DMS53 (cell line): ENCODE data around the gene ZNHIT3.
A peak's percentile ranks its signal among the peaks of the same experiment; 100 is the strongest.

Experiments
- DNase-seq: peaks from one replicate; lab custom pipeline; 2025; lab: John Stamatoyannopoulos, UW

Gene ZNHIT3

DNA sequence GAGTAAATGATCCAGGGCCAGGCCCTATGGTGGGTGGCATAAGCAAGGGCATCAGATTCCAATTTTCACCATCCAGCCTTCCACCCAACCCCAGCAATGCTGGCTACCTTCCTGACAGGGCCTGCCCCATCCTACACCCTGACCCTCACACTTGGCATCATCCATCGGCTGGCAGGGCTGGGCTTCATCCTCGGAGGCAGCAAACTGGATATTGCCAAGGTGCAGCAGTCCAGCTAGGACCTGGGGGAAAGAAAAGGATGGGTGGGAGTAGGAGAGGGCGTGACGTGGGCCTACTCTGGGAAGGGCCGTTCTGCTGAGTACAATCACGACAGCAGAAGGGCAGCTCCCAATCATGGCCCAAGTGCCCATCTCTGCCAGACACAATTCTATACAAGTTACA is 24.7 kb downstream of the ZNHIT3 start:
- no peak for DNase-seq

DNA sequence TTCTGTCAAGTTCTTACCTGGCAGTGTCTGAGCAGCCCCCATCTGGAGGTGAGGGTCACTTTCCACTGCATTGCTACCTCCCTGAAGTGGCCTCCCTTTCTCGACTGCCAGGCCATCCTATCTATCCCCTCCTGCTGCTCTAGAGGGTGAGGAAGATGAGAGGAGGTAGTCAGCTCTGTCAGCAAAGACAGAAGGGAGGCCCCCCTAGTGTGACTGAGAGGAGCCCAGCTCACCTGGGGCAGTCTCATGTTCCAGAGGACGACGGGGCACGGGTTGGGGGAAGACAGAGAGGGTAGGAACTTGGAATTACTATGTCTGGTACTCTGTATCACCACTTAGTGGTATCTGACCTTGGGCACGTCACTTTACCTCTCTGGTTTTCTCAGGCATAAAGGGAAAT is 26.2 kb downstream of the ZNHIT3 start:
- no peak for DNase-seq

DNA sequence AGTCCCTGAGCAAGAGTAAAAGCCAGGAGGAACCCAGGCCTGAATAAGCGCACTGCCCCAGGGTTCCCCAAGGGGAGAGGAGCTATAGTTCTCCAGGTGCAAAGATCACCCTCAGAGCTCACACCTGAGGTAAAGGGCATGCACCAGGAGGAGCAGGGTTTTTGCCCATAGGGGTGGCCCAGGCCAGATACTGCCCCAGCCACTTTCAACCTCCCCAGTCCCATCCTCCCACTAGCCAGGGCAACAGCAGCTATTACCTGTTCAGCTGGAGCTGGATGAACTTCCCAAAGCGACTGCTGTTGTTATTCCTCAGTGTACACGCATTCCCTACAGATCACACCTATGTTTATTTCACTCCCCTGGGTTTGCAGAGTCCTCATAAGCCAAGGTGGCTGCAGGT is 28.4 kb downstream of the ZNHIT3 start:
- DNase-seq = no peak

DNA sequence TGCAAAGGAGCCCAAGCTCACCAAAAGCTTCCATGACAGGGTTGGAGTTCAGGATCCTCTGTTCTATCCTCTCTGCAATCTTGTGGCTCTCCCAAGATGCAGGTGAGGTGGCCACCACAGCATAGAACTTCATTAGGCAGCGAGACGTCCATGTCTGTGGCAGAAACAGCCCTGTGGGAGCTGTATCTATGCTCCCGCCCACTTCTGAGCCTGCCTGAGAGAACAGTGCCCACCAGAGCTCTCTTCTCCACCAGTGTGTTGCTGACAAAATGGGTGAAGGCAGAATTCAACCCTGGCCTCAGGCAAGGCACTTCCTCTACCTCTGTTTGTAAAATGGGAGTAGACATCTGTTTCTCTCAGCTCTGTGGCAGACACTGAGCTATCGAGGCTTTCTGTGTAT is 29.4 kb downstream of the ZNHIT3 start:
- no peak for DNase-seq

GRCh38 chr17:36523113-36523512 is 36.6 kb downstream of the ZNHIT3 start:
- DNase-seq = no peak

DNA sequence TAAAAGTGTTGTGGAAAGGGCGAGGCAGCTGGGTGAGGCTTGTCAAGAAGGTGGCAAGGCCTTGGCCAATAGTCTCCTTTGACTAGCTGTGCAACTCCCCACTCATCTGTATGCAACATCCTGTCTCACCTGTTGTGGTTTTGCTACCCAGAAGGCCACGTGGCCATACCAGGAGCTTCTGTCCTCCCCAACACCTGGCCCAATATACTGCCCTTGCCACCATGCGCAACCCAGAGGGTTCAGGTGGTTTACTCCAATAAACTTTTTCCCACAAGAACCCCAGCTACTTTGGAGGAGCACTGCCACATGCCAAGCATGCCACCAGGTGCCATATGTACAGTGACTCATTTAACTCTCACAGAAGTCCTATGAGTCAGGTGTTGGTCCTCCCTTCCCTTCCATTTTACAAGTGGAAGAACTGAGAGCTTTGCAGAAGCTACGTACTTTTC is 38.0 kb downstream of the ZNHIT3 start:
- DNase-seq = no peak

DNA sequence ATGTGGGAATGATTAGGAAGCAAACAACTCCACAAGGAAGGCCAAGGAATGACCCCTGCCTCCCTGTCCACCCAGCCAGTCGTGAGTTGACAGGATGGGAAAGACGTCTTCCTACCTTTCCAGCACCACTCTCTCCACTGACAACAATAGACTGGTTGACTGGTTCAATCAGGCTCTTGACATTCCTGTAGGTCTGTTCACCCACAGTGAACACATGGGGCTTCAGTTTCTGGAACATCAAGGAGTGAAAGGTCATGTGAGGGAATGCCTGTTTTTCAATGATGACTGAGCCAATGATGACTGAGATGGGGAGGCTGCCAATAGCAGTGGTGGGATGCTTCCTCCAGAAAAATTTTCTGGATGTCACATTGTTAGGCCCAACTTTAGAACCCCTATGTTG is 38.6 kb downstream of the ZNHIT3 start:
- no peak for DNase-seq

- no peak for DNase-seq
Observed at GRCh38 chr17:36525888-36526287, 39.4 kb downstream of the ZNHIT3 start.

GRCh38 chr17:36527621-36528250 is 41.3 kb downstream of the ZNHIT3 start:
- no peak for DNase-seq

DNA sequence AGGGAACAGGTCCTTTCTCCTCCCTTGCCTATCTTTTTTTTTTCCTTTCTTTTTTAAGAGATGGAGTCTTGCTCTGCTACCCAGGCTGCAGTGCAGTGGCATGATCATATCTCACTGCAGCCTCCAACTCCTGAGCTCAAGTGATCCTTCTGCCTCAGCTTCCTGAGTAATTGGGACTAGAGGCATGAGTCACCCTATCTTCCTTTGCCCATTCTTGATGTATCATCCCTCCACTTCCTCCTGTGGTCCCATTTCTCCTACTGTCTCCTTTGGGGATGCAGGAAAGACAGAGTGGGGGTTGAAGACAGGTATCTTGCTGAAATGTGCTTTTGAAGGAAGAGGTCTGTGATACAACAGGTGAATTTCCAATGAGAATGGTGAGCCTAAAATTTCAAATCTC is 42.6 kb downstream of the ZNHIT3 start:
- DNase-seq = peak; percentile 16

GRCh38 chr17:36532435-36532975 is 46.0 kb downstream of the ZNHIT3 start:
- DNase-seq = no peak

DNA sequence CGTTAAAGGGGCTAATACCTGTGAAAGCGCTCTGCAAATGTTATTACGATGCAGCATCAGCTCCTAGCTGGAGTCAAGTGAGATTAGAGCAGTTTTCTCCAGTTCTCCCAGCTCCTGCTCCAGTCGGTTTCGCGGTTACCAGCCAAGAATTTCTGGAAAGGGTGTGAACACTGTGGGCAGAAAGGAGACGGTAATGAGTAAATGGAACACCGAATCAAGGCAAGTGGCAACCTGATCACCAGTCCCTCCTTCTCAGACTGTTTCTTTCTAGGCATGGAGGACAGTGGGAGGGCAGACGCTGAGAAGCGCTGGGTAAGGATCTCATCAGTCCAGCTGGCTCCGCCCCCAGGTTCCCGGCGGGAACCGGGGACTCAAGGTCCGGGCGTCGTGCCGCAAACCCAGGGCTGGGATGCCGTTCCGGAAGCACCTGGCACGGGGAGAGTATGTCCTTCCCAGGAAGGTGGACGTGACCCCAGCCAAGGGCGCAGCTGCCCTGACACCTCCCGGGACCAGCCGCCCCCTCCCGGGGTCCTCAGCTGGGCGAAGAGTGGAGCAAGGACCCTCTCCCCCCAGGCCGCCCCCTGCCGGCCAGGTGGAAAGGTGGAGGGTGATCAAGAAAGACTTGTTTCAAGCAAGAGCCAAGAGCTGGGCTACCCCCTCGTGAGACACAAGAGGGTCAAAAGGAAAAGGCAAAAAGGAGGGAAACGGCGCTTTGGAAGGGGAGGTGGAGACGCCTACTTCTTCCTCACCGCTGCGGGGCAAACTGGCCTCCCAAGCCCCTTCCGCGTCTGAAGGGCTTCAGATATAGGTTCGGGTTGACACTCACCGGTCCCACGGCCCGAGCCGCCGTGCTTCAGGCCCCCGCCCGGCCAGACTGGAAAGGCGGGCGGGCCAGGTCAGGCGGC is 47.7 kb downstream of the ZNHIT3 start:
- DNase-seq = peak; percentile 88

- peak; percentile 94 for DNase-seq
Observed at GRCh38 chr17:36534840-36535668, 48.6 kb downstream of the ZNHIT3 start, which contains the start of the genes MYO19 and PIGW. Gene MYO19 (minus strand): TSS chr17:36534868. CDS start chr17:36532538, 2,330 bp downstream. Gene PIGW (plus strand): TSS chr17:36534987. CDS start chr17:36537102, 2,115 bp downstream.

GRCh38 chr17:36535669-36536081 is 49.2 kb downstream of the ZNHIT3 start:
- DNase-seq = no peak

- no peak for DNase-seq
Observed at GRCh38 chr17:36540696-36541095, 54.2 kb downstream of the ZNHIT3 start.

DNA sequence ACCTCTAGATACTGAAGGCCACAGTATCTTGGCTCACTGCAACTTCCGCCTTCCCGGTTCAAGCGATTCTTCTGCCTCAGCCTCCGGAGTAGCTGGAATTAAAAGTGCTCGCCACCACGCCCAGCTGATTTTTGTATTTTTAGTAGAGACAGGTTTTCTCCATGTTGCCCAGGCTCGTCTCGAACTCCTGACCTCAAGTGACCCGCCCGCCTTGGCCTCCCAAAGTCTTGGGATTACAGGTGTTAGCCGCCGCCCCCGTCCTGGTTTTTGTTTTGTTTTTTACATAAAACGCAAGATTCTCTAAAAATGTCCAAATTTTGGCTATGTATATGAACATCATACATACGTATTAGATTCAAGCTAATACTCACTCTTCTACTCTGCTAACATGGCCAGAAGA is 56.3 kb downstream of the ZNHIT3 start:
- DNase-seq = no peak

- DNase-seq = no peak
Observed at GRCh38 chr17:36544044-36544306, 57.5 kb downstream of the ZNHIT3 start.

DNA sequence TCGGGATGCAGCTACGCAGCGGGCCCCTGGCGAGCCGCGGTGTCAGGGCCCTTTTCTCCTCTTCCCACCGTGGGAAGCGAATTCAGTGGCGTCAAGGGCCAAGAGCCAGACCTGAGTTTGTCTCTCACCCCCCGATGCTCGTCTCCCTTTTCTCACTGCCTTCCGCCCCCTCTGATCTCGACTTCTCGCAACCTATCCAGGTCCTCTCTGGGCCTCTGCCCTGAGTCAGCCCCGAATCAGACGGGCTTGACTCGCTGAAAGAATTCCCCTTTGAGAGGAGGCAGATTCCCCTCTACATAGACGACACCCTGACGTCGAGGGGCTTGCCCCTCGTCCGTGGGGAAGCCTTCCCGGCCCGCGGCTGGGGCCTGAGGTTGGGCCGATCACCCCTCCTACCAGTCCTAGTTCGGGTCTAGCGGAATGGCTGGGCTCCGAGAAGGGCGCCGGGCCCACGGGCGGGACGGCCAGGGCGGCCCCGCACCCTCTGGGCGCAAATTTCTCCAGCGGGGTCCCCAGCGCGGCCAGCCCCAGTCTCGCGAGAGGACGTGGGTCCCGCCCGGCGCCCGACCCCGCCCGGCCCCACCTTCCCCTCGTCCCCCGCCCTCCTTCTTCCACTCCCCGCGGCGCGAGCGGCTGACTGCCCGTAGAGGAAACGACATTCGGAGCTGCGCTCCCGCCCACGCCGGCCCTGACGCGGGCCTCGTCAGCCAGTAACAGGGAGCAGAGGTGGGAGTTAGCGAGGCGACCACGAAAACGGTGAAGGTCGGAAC is 58.0 kb downstream of the ZNHIT3 start, which contains the start of gene GGNBP2:
GGNBP2 (plus strand) TSS at position 613 of the 770 bp plus-strand sequence. CDS start 806 bp downstream, outside the sequence.
- peak; percentile 94 for DNase-seq

DNA sequence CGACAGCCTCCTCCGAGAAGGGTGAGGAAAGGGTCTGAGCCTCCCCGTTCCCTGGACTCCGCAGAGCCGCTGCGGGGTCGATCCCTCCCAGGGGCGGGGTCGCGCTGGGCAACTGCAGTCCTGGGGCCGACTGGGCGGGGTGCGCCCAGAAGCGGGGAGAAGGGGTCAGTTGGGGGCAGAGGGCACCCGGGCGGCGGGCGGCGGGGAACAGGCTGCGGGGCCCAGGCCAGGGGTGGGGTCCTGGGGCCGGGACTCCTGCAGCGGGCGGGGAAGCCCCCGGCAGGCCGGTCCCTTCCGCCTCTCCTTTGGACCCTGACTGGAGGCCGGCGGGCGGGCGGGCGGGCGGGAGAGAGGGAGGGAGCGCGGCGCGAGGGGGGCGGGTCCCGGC is 58.6 kb downstream of the ZNHIT3 start:
- no peak for DNase-seq
